ENCODE results near the gene TCEANC. TPM values are rescaled to one million over a fixed set of nuclear protein-coding genes. Genes with fewer than 3 reads are reported as not detected.

The TCEANC gene
- total RNA-seq, 4 donors from 2014 or later: 3.1 to 5.9 (median 4.1) TPM

GRCh38 chrX:13627306-13627705, 25.6 kb upstream of the TCEANC start:
- no peak for TF ChIP-seq CTCF (IDR thresholded peaks at IDR 0.05; ENCODE audit: low read depth)

GRCh38 chrX:13638021-13638420, 14.9 kb upstream of the TCEANC start:
- no peak for TF ChIP-seq CTCF (IDR thresholded peaks at IDR 0.05; ENCODE audit: low read depth)

GRCh38 chrX:13638826-13639225, 14.1 kb upstream of the TCEANC start:
- TF ChIP-seq CTCF (IDR thresholded peaks at IDR 0.05; ENCODE audit: low read depth): no peak

GRCh38 chrX:13645464-13646153, 7.3 kb upstream of the TCEANC start:
- no peak for TF ChIP-seq CTCF (IDR thresholded peaks at IDR 0.05; ENCODE audit: low read depth)

GRCh38 chrX:13646154-13646549, 6.8 kb upstream of the TCEANC start:
- TF ChIP-seq CTCF (IDR thresholded peaks at IDR 0.05; ENCODE audit: low read depth): no peak

GRCh38 chrX:13647709-13648212, 5.2 kb upstream of the TCEANC start:
- no peak for TF ChIP-seq CTCF (IDR thresholded peaks at IDR 0.05; ENCODE audit: low read depth)

GRCh38 chrX:13649838-13650237, 3.1 kb upstream of the TCEANC start:
- TF ChIP-seq CTCF (IDR thresholded peaks at IDR 0.05; ENCODE audit: low read depth): no peak
